NCI-H187 (cell line): ENCODE results near the gene RNF113B.

Experiments used
- DNase-seq, 2 experiments: peaks; one replicate each; lab custom pipeline; 2025; lab: John Stamatoyannopoulos, UW

Gene RNF113B

GRCh38 chr13:98176777-98177608 is at the start of gene RNF113B:
RNF113B (minus strand) TSS chr13:98177269; CDS start chr13:98177236, 33 bp downstream.
- no peak for DNase-seq

- DNase-seq, result no peak
These were observed 49.4 kb upstream of the RNF113B start for GRCh38 chr13:98226496-98226895.

GRCh38 chr13:98225036-98225940 is 48.2 kb upstream of the RNF113B start:
- no peak for DNase-seq

- no peak for DNase-seq
These were observed 47.5 kb upstream of the RNF113B start for GRCh38 chr13:98224557-98224956.

GRCh38 chr13:98223741-98224140 is 46.7 kb upstream of the RNF113B start:
- DNase-seq, result no peak

- DNase-seq, result no peak
These were observed 45.7 kb upstream of the RNF113B start for GRCh38 chr13:98222816-98223215.

- DNase-seq, result no peak
These were observed 45.0 kb upstream of the RNF113B start for GRCh38 chr13:98222081-98222554.

GRCh38 chr13:98221234-98221633 is 44.2 kb upstream of the RNF113B start:
- DNase-seq, result peak; percentile 85 to 91

GRCh38 chr13:98220271-98220791 is 43.3 kb upstream of the RNF113B start:
- DNase-seq, result no peak

- no peak for DNase-seq
These were observed 42.6 kb upstream of the RNF113B start for GRCh38 chr13:98219685-98220084.

GRCh38 chr13:98217597-98217996 is 40.5 kb upstream of the RNF113B start:
- DNase-seq, result peak in 1 of 2 experiments; percentile 48

GRCh38 chr13:98216711-98217285 is 39.7 kb upstream of the RNF113B start:
- DNase-seq, result no peak

- peak in 1 of 2 experiments; percentile 27 for DNase-seq
These were observed 39.1 kb upstream of the RNF113B start for GRCh38 chr13:98216135-98216565.

- DNase-seq, result no peak
These were observed 38.4 kb upstream of the RNF113B start for GRCh38 chr13:98215508-98215907.

- no peak for DNase-seq
These were observed 37.6 kb upstream of the RNF113B start for GRCh38 chr13:98214707-98215106.

- no peak for DNase-seq
These were observed 37.1 kb upstream of the RNF113B start for GRCh38 chr13:98214008-98214643.

- DNase-seq, result no peak
These were observed 36.3 kb upstream of the RNF113B start for GRCh38 chr13:98213354-98213753.

- no peak for DNase-seq
These were observed 35.7 kb upstream of the RNF113B start for GRCh38 chr13:98212763-98213162.

- no peak for DNase-seq
These were observed 31.5 kb upstream of the RNF113B start for GRCh38 chr13:98208606-98209005.

GRCh38 chr13:98207416-98207815 is 30.3 kb upstream of the RNF113B start:
- DNase-seq, result no peak

GRCh38 chr13:98206946-98207345 is 29.9 kb upstream of the RNF113B start:
- DNase-seq, result no peak

- no peak for DNase-seq
These were observed 27.5 kb upstream of the RNF113B start for GRCh38 chr13:98204546-98204945.
